GM12878 (cell line): ENCODE results near the gene SPOCK1. TPM values are rescaled to one million over a fixed set of nuclear protein-coding genes. Genes with fewer than 3 reads are reported as not detected.

Experiments used
- ATAC-seq: fragments of 200-7000 bp; cut with Tn5 transposase; 3 replicates; pipeline ENCODE4 v1.9.1; 2020; ENCODE audit warnings: mild to moderate bottlenecking, moderate library complexity
- BruUV-seq: library from RNA; stranded (reverse); fragments of 400-500 nt; replicated peaks from 2 replicates; lab custom pipeline; 2021; lab: Mats Ljungman, UMichigan
- CTCF ChIA-PET: fragments of 300-600 bp; sonication (Branson Sonifier 250); formaldehyde crosslinking; extraction: SDS; loops from one replicate; lab custom pipeline; 2021; ENCODE audit warnings: inconsistent platforms; lab: Yijun Ruan, JAX
- POLR2A ChIA-PET: fragments of 350-600 bp; formaldehyde crosslinking; extraction: SDS; loops from one replicate; lab custom pipeline; 2021; ENCODE audit warnings: inconsistent platforms; lab: Charles Lee
- RAD21 ChIA-PET: fragments of 300-600 bp; sonication (Branson Sonifier 250); formaldehyde crosslinking; loops from one replicate; lab custom pipeline; 2023; ENCODE audit warnings: antibody characterized with exemption; ENCODE audit not compliant: unreplicated experiment; lab: Charles Lee
- SMC1A ChIA-PET: fragments of 300-600 bp; sonication (Branson Sonifier 250); formaldehyde crosslinking; loops from one replicate; lab custom pipeline; 2023; ENCODE audit not compliant: unreplicated experiment, uncharacterized antibody; lab: Charles Lee
- DNase-seq: peaks from one replicate; pipeline ENCODE4 v3.0.0-alpha.2; 2011; ENCODE audit warnings: low read depth, low spot score
- FAIRE-seq: peaks from 3 replicates; lab custom pipeline; 2011; peaks lifted over from hg19 to GRCh38; lab: Jason Lieb, UNC
- H2AFZ ChIP-seq: 2 replicates; pipeline ENCODE4 v1.6.0; 2011; ENCODE audit warnings: low read depth, low read length, control low read depth; ENCODE audit not compliant: control insufficient read depth
- H3K27ac ChIP-seq: 2 replicates; pipeline ENCODE4 v1.5.1; 2011; ENCODE audit warnings: control low read depth; ENCODE audit not compliant: control insufficient read depth, insufficient read depth
- H3K27me3 ChIP-seq, 2 experiments: replicated peaks in 1 of 2; 2 replicates each; pipeline versions ENCODE4 v1.6.0 to v1.6.1; 2011; ENCODE audit warnings: low read length in 1 of 2; ENCODE audit not compliant: control insufficient read depth in 2 of 2, insufficient read depth in 2 of 2
- H3K36me3 ChIP-seq, 2 experiments: 2 replicates each; pipeline ENCODE4 v1.5.1; 2011; ENCODE audit warnings: low read length in 1 of 2; ENCODE audit not compliant: control insufficient read depth in 2 of 2, insufficient read depth in 2 of 2
- H3K4me1 ChIP-seq: 2 replicates; pipeline ENCODE4 v1.6.1; 2011; ENCODE audit warnings: mild to moderate bottlenecking, low read length, moderate library complexity, mixed read lengths; ENCODE audit not compliant: control insufficient read depth, insufficient read depth
- H3K4me2 ChIP-seq: 2 replicates; pipeline ENCODE4 v1.6.0; 2011; ENCODE audit warnings: control low read depth; ENCODE audit not compliant: control insufficient read depth, insufficient read depth
- H3K4me3 ChIP-seq: fragments of 200-600 bp; sonication (generic); 2 replicates; pipeline ENCODE4 v1.5.1; 2016
- H3K79me2 ChIP-seq: 2 replicates; pipeline ENCODE4 v1.6.0; 2011; ENCODE audit warnings: low read length; ENCODE audit not compliant: control insufficient read depth, insufficient read depth
- H3K9ac ChIP-seq: 2 replicates; pipeline ENCODE4 v1.8.0; 2011; ENCODE audit warnings: low read length, control low read depth, mixed read lengths; ENCODE audit not compliant: control insufficient read depth, insufficient read depth
- H3K9me3 ChIP-seq: replicated peaks from 3 replicates; pipeline ENCODE4 v1.5.1; 2011; ENCODE audit warnings: mild to moderate bottlenecking, low read length; ENCODE audit not compliant: control insufficient read depth, insufficient read depth
- H4K20me1 ChIP-seq: 2 replicates; pipeline ENCODE4 v1.6.0; 2011; ENCODE audit not compliant: control insufficient read depth, insufficient read depth
- ESRRA ChIP-seq: IDR thresholded peaks from 2 replicates; pipeline ENCODE4 v1.6.1; 2012; ENCODE audit warnings: mild to moderate bottlenecking, low read length, improper control_type of control experiment
- GATAD2B ChIP-seq: fragments of 450-650 bp; conservative IDR thresholded peaks from 2 replicates; pipeline ENCODE4 v1.6.1; 2017; ENCODE audit warnings: low read depth, mild to moderate bottlenecking, moderate library complexity
- HDGF ChIP-seq: fragments of 450-650 bp; IDR thresholded peaks from 2 replicates; pipeline ENCODE4 v1.6.1; 2016; ENCODE audit warnings: antibody characterized with exemption
- IRF5 ChIP-seq: fragments of 450-650 bp; IDR thresholded peaks from 2 replicates; pipeline ENCODE4 v1.6.1; 2017; ENCODE audit warnings: borderline replicate concordance
- MTA3 ChIP-seq: IDR thresholded peaks from 2 replicates; pipeline ENCODE4 v1.6.1; 2012; ENCODE audit warnings: low read length, inconsistent platforms, borderline replicate concordance
- MYB ChIP-seq: fragments of 150-350 bp; IDR thresholded peaks from 2 replicates; pipeline ENCODE4 v1.6.1; 2014; ENCODE audit warnings: mild to moderate bottlenecking, low read depth, low read length, borderline replicate concordance
- NBN ChIP-seq: fragments of 450-650 bp; IDR thresholded peaks from 2 replicates; pipeline ENCODE4 v1.6.1; 2016
- SIN3A ChIP-seq: IDR thresholded peaks from 2 replicates; pipeline ENCODE4 v1.6.1; 2012; ENCODE audit warnings: low read depth, low read length, improper control_type of control experiment
- SMAD5 ChIP-seq: IDR thresholded peaks from 2 replicates; pipeline ENCODE4 v1.6.1; 2016; ENCODE audit warnings: antibody characterized with exemption, low read depth
- SMARCA5 ChIP-seq: fragments of 450-650 bp; IDR thresholded peaks from 2 replicates; pipeline ENCODE4 v1.6.1; 2017; ENCODE audit warnings: mild to moderate bottlenecking
- TCF3 ChIP-seq: IDR thresholded peaks from 2 replicates; pipeline ENCODE4 v1.6.1; 2012; ENCODE audit warnings: low read depth, mild to moderate bottlenecking, low read length, borderline replicate concordance; ENCODE audit not compliant: insufficient read depth
- ZNF207 ChIP-seq: fragments of 450-650 bp; IDR thresholded peaks from 2 replicates; pipeline ENCODE4 v1.6.1; 2014; ENCODE audit warnings: antibody characterized with exemption, mild to moderate bottlenecking, borderline replicate concordance
- WGBS: methylation state at CpG from one replicate; pipeline ENCODE4 v1.1.6; 2016; ENCODE audit warnings: low lambda C conversion rate; ENCODE audit not compliant: insufficient replicate concordance, insufficient coverage; ENCODE audit errors: missing lambda C conversion rate; 5-methylcytosine and 5-hydroxymethylcytosine counted together
- in situ Hi-C: fragments of 300-500 bp; cut with MboI; formaldehyde crosslinking; loops from 9 replicates; pipeline ENCODE4 v1.14.3; 2018; ENCODE audit warnings: mixed read lengths
- intact Hi-C: fragments of 100-400 bp; cut with micrococcal nuclease; formaldehyde crosslinking; loops from one replicate; pipeline ENCODE4 v1.14.2; 2022; ENCODE audit not compliant: unreplicated experiment
- polyA plus RNA-seq, 11 experiments: library from polyadenylated mRNA; depleted of rRNA in 4 of 11; unstranded in 6 of 11; stranded (reverse) in 5 of 11; fragments of >200 nt; fragmentation: Nextera tagmentation in 4 of 11; fragmentation: Illumina TruSeq in 1 of 11; extraction: Ambion mirVana in 4 of 11; extraction: Trizol in 1 of 11; gene quantifications; 1 replicate in 1 of 11; 2 replicates in 10 of 11; pipeline versions ENCODE4 v1.2.1 to v1.2.3, GENCODE V29; 2011 to 2016; ENCODE audit warnings: inconsistent platforms in 2 of 11, missing spikeins in 2 of 11, low read depth in 1 of 11
- total RNA-seq, 4 experiments: library from RNA; depleted of rRNA in 3 of 4; stranded (reverse); fragments of >200 nt in 3 of 4; fragmentation: Illumina TruSeq in 1 of 4; extraction: Trizol in 1 of 4; gene quantifications; 2 replicates each; pipeline versions ENCODE4 v1.2.1 to v1.2.3, GENCODE V29; 2013 to 2021
- TF ChIP-seq, protein P1 (sequence below): fragments of 450-650 bp; IDR thresholded peaks from 2 replicates; pipeline ENCODE4 v1.6.1; 2017; ENCODE audit warnings: mild to moderate bottlenecking, moderate library complexity
- TF ChIP-seq, protein P2 (sequence below): IDR thresholded peaks from 2 replicates; pipeline ENCODE4 v1.6.1; 2011; ENCODE audit warnings: mild to moderate bottlenecking, low read depth, low read length, moderate library complexity; ENCODE audit not compliant: insufficient replicate concordance
- TF ChIP-seq, protein P3 (sequence below): fragments of 450-650 bp; formaldehyde crosslinking; IDR thresholded peaks from 2 replicates; pipeline ENCODE4 v1.4.0; 2020; ENCODE audit warnings: mild to moderate bottlenecking, moderate library complexity

The SPOCK1 gene
- total and polyA plus RNA-seq, 10 of the 15 experiments (the other 5 are each of a cell fraction or from before 2014, with no cell fraction given), result 0.06 to 0.68 (median 0.25) TPM; not detected in 3

DNA sequence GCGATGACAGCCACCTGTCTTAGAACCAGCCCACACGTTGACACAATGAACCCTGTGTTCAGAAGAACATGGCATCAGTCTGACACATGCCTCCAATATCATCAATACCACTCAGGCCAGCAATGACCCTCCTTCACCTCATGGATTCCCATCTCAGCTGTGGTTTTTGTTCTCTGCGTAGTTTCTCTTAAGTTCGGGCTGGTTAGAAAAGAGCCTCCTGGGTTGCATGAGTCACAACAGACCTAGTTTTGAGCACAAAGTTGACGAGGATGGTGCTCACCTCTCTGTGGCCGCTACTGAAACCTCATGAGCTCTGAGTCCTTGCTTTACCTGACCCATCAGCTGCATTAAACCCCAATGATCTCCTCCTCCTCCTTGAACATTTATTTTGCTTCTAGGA is 299.9 kb downstream of the SPOCK1 start:
- RAD21 ChIA-PET, result no interaction called here
- no peak overlapping the region for H2AFZ ChIP-seq
- intact Hi-C loops (no loop called here), in situ Hi-C loops (no loop called here)
- H4K20me1 ChIP-seq, result no peaks in the 10 kb centered on the region
- SMC1A ChIA-PET, result no interaction called here
- no peaks in the 10 kb centered on the region for H3K4me1 ChIP-seq
- DNase-seq (no peak), ATAC-seq (no peak), FAIRE-seq (no peak)
- no peak overlapping the region for H3K4me2 ChIP-seq
- H3K9ac ChIP-seq, result no peak overlapping the region
- no peaks in the 10 kb centered on the region for H3K27me3 ChIP-seq
- no peak overlapping the region for H3K27ac ChIP-seq
- WGBS, result 31% methylated on average over 6 of the region's 6 CpGs
- CTCF ChIA-PET, result no interaction called here
- POLR2A ChIA-PET, result no interaction called here
- H3K4me3 ChIP-seq, result no peak overlapping the region
- BruUV-seq, result no TSS peak
- H3K9me3 ChIP-seq, result no peaks in the 10 kb centered on the region
- TF ChIP-seq SMARCA5 (no peak), IRF5 (no peak), TCF3 (no peak), SMAD5 (no peak), HDGF (no peak), SIN3A (no peak), GATAD2B (no peak), ESRRA (no peak), NBN (no peak), MTA3 (no peak), ZNF207 (no peak), MYB (no peak)
- TF ChIP-seq, protein P1, sequence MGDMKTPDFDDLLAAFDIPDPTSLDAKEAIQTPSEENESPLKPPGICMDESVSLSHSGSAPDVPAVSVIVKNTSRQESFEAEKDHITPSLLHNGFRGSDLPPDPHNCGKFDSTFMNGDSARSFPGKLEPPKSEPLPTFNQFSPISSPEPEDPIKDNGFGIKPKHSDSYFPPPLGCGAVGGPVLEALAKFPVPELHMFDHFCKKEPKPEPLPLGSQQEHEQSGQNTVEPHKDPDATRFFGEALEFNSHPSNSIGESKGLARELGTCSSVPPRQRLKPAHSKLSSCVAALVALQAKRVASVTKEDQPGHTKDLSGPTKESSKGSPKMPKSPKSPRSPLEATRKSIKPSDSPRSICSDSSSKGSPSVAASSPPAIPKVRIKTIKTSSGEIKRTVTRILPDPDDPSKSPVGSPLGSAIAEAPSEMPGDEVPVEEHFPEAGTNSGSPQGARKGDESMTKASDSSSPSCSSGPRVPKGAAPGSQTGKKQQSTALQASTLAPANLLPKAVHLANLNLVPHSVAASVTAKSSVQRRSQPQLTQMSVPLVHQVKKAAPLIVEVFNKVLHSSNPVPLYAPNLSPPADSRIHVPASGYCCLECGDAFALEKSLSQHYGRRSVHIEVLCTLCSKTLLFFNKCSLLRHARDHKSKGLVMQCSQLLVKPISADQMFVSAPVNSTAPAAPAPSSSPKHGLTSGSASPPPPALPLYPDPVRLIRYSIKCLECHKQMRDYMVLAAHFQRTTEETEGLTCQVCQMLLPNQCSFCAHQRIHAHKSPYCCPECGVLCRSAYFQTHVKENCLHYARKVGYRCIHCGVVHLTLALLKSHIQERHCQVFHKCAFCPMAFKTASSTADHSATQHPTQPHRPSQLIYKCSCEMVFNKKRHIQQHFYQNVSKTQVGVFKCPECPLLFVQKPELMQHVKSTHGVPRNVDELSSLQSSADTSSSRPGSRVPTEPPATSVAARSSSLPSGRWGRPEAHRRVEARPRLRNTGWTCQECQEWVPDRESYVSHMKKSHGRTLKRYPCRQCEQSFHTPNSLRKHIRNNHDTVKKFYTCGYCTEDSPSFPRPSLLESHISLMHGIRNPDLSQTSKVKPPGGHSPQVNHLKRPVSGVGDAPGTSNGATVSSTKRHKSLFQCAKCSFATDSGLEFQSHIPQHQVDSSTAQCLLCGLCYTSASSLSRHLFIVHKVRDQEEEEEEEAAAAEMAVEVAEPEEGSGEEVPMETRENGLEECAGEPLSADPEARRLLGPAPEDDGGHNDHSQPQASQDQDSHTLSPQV, result no peak
- TF ChIP-seq, protein P2, sequence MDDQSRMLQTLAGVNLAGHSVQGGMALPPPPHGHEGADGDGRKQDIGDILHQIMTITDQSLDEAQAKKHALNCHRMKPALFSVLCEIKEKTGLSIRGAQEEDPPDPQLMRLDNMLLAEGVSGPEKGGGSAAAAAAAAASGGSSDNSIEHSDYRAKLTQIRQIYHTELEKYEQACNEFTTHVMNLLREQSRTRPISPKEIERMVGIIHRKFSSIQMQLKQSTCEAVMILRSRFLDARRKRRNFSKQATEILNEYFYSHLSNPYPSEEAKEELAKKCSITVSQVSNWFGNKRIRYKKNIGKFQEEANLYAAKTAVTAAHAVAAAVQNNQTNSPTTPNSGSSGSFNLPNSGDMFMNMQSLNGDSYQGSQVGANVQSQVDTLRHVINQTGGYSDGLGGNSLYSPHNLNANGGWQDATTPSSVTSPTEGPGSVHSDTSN, result no peak
- TF ChIP-seq, protein P3, sequence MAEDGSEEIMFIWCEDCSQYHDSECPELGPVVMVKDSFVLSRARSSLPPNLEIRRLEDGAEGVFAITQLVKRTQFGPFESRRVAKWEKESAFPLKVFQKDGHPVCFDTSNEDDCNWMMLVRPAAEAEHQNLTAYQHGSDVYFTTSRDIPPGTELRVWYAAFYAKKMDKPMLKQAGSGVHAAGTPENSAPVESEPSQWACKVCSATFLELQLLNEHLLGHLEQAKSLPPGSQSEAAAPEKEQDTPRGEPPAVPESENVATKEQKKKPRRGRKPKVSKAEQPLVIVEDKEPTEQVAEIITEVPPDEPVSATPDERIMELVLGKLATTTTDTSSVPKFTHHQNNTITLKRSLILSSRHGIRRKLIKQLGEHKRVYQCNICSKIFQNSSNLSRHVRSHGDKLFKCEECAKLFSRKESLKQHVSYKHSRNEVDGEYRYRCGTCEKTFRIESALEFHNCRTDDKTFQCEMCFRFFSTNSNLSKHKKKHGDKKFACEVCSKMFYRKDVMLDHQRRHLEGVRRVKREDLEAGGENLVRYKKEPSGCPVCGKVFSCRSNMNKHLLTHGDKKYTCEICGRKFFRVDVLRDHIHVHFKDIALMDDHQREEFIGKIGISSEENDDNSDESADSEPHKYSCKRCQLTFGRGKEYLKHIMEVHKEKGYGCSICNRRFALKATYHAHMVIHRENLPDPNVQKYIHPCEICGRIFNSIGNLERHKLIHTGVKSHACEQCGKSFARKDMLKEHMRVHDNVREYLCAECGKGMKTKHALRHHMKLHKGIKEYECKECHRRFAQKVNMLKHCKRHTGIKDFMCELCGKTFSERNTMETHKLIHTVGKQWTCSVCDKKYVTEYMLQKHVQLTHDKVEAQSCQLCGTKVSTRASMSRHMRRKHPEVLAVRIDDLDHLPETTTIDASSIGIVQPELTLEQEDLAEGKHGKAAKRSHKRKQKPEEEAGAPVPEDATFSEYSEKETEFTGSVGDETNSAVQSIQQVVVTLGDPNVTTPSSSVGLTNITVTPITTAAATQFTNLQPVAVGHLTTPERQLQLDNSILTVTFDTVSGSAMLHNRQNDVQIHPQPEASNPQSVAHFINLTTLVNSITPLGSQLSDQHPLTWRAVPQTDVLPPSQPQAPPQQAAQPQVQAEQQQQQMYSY (CRISPR knock-in tag), result no peak
- no peaks in the 10 kb centered on the region for H3K79me2 ChIP-seq
- H3K36me3 ChIP-seq, result no peaks in the 10 kb centered on the region
